ENCODE data around the gene DPY30. TPM values are rescaled to one million over a fixed set of nuclear protein-coding genes. Genes with fewer than 3 reads are reported as not detected.

Gene DPY30
- total and polyA plus RNA-seq, 7 experiments from 2014 or later = 21.4 to 169 (median 52.1) TPM

DNA sequence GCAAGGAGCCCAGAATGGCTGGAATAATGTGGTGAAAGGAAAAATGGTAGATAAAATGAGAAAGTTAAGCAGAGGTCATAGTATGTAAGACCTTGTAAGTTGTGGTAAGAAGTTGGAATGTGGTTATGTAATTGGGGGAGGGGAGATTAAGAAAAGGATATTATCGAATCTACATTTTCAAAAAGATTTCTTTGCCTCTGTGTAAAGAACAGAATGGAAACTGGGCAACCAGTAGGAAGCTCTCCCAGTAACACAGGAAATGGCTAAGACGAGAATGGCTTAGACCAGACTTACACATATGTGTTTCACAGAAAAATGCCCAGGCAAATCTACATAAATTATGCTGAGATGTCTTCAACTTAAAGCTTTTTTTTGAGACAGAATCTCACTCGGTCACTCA, 42.0 kb downstream of the DPY30 start:
- peak overlapping the region in 8 of 10 donors; percentile 1 to 51 (median 6) for H3K4me3 Mint-ChIP-seq
- peaks cover 34 to 67% (median 61%) of the 10 kb centered on the region in 7 donors for H3K4me1 Mint-ChIP-seq
- Histone ChIP-seq H3K9me3 (ENCODE audit: control insufficient read depth in 2 of 3, low read length in 3 of 3) (no peaks in the 10 kb centered on the region), H3K27me3 (ENCODE audit: control insufficient read depth in 2 of 2, insufficient read depth in 2 of 2, low read length in 2 of 2) (no peaks in the 10 kb centered on the region), H3K4me3 (ENCODE audit: low read length) (no peak overlapping the region), H3K4me1 (ENCODE audit: control insufficient read depth in 2 of 2, insufficient read depth in 2 of 2, low read length in 2 of 2) (peaks cover 13 to 17% of the 10 kb centered on the region in 2 donors), H3K27ac (ENCODE audit: low read depth, low read length) (no peak overlapping the region), H3K36me3 (ENCODE audit: control insufficient read depth in 2 of 3, insufficient read depth in 3 of 3, low read length in 3 of 3) (no peaks in the 10 kb centered on the region)
- CTCF ChIA-PET = no interaction called here
- intact Hi-C loops (cut with micrococcal nuclease) = no loop called here
- peak overlapping the region in 6 of 9 donors; percentile 11 to 63 (median 18) for H3K27ac Mint-ChIP-seq
- peaks cover 0 to 3% (median 0%) of the 10 kb centered on the region in 11 donors for H3K9me3 Mint-ChIP-seq
- ATAC-seq = peak; percentile 46
- no peak for DNase-seq
- H3K27me3 Mint-ChIP-seq = no peaks in the 10 kb centered on the region
- POLR2A ChIA-PET = no interaction called here
- peaks cover 0 to 16% (median 3%) of the 10 kb centered on the region in 5 donors for H3K36me3 Mint-ChIP-seq

- ATAC-seq (no peak), DNase-seq (no peak)
- intact Hi-C loops (cut with micrococcal nuclease) = no loop called here
- Mint-ChIP-seq H3K9me3 (peaks cover 0 to 3% (median 0%) of the 10 kb centered on the region in 11 donors), H3K4me3 (peak overlapping the region in 1 of 10 donors; percentile 13), H3K4me1 (peaks cover 34 to 74% (median 63%) of the 10 kb centered on the region in 7 donors), H3K36me3 (peaks cover 0 to 21% (median 7%) of the 10 kb centered on the region in 5 donors), H3K27ac (peak overlapping the region in 5 of 9 donors; percentile 0 to 26 (median 16)), H3K27me3 (no peaks in the 10 kb centered on the region)
- ChIA-PET POLR2A (no interaction called here), CTCF (no interaction called here)
- Histone ChIP-seq H3K9me3 (ENCODE audit: control insufficient read depth in 2 of 3, low read length in 3 of 3) (no peaks in the 10 kb centered on the region), H3K4me3 (ENCODE audit: low read length) (no peak overlapping the region), H3K27ac (ENCODE audit: low read depth, low read length) (no peak overlapping the region), H3K36me3 (ENCODE audit: control insufficient read depth in 2 of 3, insufficient read depth in 3 of 3, low read length in 3 of 3) (no peaks in the 10 kb centered on the region), H3K4me1 (ENCODE audit: control insufficient read depth in 2 of 2, insufficient read depth in 2 of 2, low read length in 2 of 2) (peaks cover 13 to 17% of the 10 kb centered on the region in 2 donors), H3K27me3 (ENCODE audit: control insufficient read depth in 2 of 2, insufficient read depth in 2 of 2, low read length in 2 of 2) (no peaks in the 10 kb centered on the region)
These were observed 42.9 kb downstream of the DPY30 start for GRCh38 chr2:31996571-31997150.

- Histone ChIP-seq H3K27me3 (ENCODE audit: control insufficient read depth in 2 of 2, insufficient read depth in 2 of 2, low read length in 2 of 2) (no peaks in the 10 kb centered on the region), H3K4me3 (ENCODE audit: low read length) (no peak overlapping the region), H3K36me3 (ENCODE audit: control insufficient read depth in 2 of 3, insufficient read depth in 3 of 3, low read length in 3 of 3) (no peaks in the 10 kb centered on the region), H3K27ac (ENCODE audit: low read depth, low read length) (no peak overlapping the region), H3K4me1 (ENCODE audit: control insufficient read depth in 2 of 2, insufficient read depth in 2 of 2, low read length in 2 of 2) (peaks cover 9 to 11% of the 10 kb centered on the region in 2 donors), H3K9me3 (ENCODE audit: control insufficient read depth in 2 of 3, low read length in 3 of 3) (no peaks in the 10 kb centered on the region)
- no peak for DNase-seq
- intact Hi-C loops (cut with micrococcal nuclease) = no loop called here
- Mint-ChIP-seq H3K36me3 (peaks cover 0 to 19% (median 11%) of the 10 kb centered on the region in 5 donors), H3K9me3 (no peaks in the 10 kb centered on the region), H3K27me3 (no peaks in the 10 kb centered on the region), H3K27ac (peak overlapping the region in 5 of 9 donors; percentile 2 to 73 (median 42)), H3K4me3 (peak overlapping the region in 1 of 10 donors; percentile 22), H3K4me1 (peaks cover 19 to 67% (median 52%) of the 10 kb centered on the region in 7 donors)
- ChIA-PET POLR2A (no interaction called here), CTCF (no interaction called here)
- no peak for ATAC-seq
These were observed 46.7 kb downstream of the DPY30 start for GRCh38 chr2:31992934-31993333.

GRCh38 chr2:31992025-31992579, 47.5 kb downstream of the DPY30 start:
- Histone ChIP-seq H3K9me3 (ENCODE audit: control insufficient read depth in 2 of 3, low read length in 3 of 3) (no peaks in the 10 kb centered on the region), H3K4me3 (ENCODE audit: low read length) (no peak overlapping the region), H3K27ac (ENCODE audit: low read depth, low read length) (no peak overlapping the region), H3K27me3 (ENCODE audit: control insufficient read depth in 2 of 2, insufficient read depth in 2 of 2, low read length in 2 of 2) (no peaks in the 10 kb centered on the region), H3K4me1 (ENCODE audit: control insufficient read depth in 2 of 2, insufficient read depth in 2 of 2, low read length in 2 of 2) (peaks cover 2% of the 10 kb centered on the region in 2 donors), H3K36me3 (ENCODE audit: control insufficient read depth in 2 of 3, insufficient read depth in 3 of 3, low read length in 3 of 3) (no peaks in the 10 kb centered on the region)
- peaks cover 0 to 23% (median 11%) of the 10 kb centered on the region in 5 donors for H3K36me3 Mint-ChIP-seq
- no peaks in the 10 kb centered on the region for H3K27me3 Mint-ChIP-seq
- H3K4me3 Mint-ChIP-seq = no peak overlapping the region
- peaks cover 18 to 66% (median 52%) of the 10 kb centered on the region in 7 donors for H3K4me1 Mint-ChIP-seq
- H3K9me3 Mint-ChIP-seq = no peaks in the 10 kb centered on the region
- intact Hi-C loops (cut with micrococcal nuclease) = no loop called here
- CTCF ChIA-PET = no interaction called here
- no peak for ATAC-seq
- DNase-seq = no peak
- H3K27ac Mint-ChIP-seq = peak overlapping the region in 2 of 9 donors; percentile 12 to 50
- POLR2A ChIA-PET = no interaction called here

DNA sequence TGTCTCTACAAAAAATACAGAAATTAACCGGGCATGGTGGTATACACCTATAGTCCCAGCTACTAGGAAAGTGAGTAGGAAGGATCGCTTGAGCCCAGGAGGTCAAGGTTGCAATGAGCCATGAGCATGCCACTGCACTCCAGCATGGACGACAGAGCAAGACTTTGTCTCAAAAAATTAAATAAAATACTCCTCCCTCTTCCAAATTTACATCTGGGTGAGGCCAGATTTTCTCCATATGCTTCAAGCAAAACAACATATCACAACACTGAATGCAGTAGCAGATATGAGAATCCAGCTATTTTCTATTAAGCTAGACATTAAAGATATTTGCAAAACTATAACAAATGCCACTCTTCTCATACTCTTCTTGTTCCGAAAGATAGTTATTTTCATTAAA, 49.7 kb downstream of the DPY30 start:
- H3K27ac ChIP-seq (ENCODE audit: low read depth, low read length) = no peak overlapping the region
- ATAC-seq (no peak), DNase-seq (no peak)
- ChIA-PET POLR2A (no interaction called here), CTCF (no interaction called here)
- peaks cover 0 to 2% of the 10 kb centered on the region in 2 donors for H3K4me1 ChIP-seq (ENCODE audit: control insufficient read depth in 2 of 2, insufficient read depth in 2 of 2, low read length in 2 of 2)
- H3K9me3 ChIP-seq (ENCODE audit: control insufficient read depth in 2 of 3, low read length in 3 of 3) = no peaks in the 10 kb centered on the region
- Mint-ChIP-seq H3K27me3 (no peaks in the 10 kb centered on the region), H3K27ac (no peak overlapping the region), H3K9me3 (no peaks in the 10 kb centered on the region), H3K36me3 (peaks cover 0 to 22% (median 7%) of the 10 kb centered on the region in 5 donors), H3K4me1 (peaks cover 17 to 53% (median 41%) of the 10 kb centered on the region in 7 donors), H3K4me3 (no peak overlapping the region)
- H3K27me3 ChIP-seq (ENCODE audit: control insufficient read depth in 2 of 2, insufficient read depth in 2 of 2, low read length in 2 of 2) = no peaks in the 10 kb centered on the region
- H3K4me3 ChIP-seq (ENCODE audit: low read length) = no peak overlapping the region
- no peaks in the 10 kb centered on the region for H3K36me3 ChIP-seq (ENCODE audit: control insufficient read depth in 2 of 3, insufficient read depth in 3 of 3, low read length in 3 of 3)
- intact Hi-C loops (cut with micrococcal nuclease) = no loop called here

DNA sequence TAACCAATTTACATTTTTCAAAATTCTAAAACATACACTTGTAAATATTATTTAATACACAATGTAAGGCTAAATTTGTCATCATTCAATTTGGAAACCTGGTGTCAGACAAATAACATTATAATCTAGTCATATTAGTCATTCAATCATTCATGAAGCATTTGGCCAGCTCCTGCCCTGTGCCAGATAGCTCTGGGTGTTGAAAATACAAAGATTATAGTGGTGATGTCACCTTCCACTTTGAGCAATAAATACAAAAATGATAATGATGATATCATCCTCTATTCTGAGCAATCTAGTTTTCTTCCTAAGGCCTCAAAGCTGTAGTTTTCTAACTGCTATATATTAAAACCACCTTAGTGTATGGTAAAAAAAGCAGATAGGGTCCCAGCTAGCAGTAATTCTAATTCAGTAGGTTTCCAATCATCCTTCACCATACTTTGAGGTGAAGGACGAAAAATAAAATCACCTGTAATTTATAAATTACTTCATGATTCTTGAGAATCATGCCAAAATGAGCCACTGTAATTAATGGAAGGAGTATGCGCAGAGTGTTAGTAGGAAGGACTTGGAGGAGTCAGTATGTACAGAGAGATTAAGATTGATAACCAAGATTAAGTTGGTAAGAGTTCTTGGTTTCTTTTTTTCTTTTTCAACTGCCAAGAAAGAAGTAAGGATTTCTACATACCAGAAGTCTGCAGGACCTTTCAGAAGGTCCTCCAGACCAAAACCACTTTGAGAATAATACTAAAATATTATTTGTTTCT, 52.0 kb downstream of the DPY30 start:
- no peaks in the 10 kb centered on the region for H3K27me3 Mint-ChIP-seq
- ChIA-PET POLR2A (no interaction called here), CTCF (no interaction called here)
- ATAC-seq (no peak), DNase-seq (no peak)
- no peaks in the 10 kb centered on the region for H3K36me3 ChIP-seq (ENCODE audit: control insufficient read depth in 2 of 3, insufficient read depth in 3 of 3, low read length in 3 of 3)
- H3K36me3 Mint-ChIP-seq = peaks cover 0 to 30% (median 13%) of the 10 kb centered on the region in 5 donors
- intact Hi-C loops (cut with micrococcal nuclease) = no loop called here
- H3K27ac ChIP-seq (ENCODE audit: low read depth, low read length) = no peak overlapping the region
- no peak overlapping the region for H3K4me3 Mint-ChIP-seq
- no peaks in the 10 kb centered on the region for H3K9me3 ChIP-seq (ENCODE audit: control insufficient read depth in 2 of 3, low read length in 3 of 3)
- H3K27me3 ChIP-seq (ENCODE audit: control insufficient read depth in 2 of 2, insufficient read depth in 2 of 2, low read length in 2 of 2) = no peaks in the 10 kb centered on the region
- H3K9me3 Mint-ChIP-seq = no peaks in the 10 kb centered on the region
- peaks cover 0 to 2% of the 10 kb centered on the region in 2 donors for H3K4me1 ChIP-seq (ENCODE audit: control insufficient read depth in 2 of 2, insufficient read depth in 2 of 2, low read length in 2 of 2)
- H3K4me3 ChIP-seq (ENCODE audit: low read length) = no peak overlapping the region
- H3K27ac Mint-ChIP-seq = peak overlapping the region in 4 of 9 donors; percentile 17 to 90 (median 24)
- H3K4me1 Mint-ChIP-seq = peaks cover 20 to 51% (median 37%) of the 10 kb centered on the region in 7 donors

All from naive thymus-derived CD4-positive, alpha-beta T cell (primary cell).